ENCODE data around the gene PDE6A. TPM values are rescaled to one million over a fixed set of nuclear protein-coding genes. Genes with fewer than 3 reads are reported as not detected.

Gene PDE6A
- total RNA-seq, 4 donors from 2014 or later, result 0.04 to 3.8 (median 2.2) TPM

DNA sequence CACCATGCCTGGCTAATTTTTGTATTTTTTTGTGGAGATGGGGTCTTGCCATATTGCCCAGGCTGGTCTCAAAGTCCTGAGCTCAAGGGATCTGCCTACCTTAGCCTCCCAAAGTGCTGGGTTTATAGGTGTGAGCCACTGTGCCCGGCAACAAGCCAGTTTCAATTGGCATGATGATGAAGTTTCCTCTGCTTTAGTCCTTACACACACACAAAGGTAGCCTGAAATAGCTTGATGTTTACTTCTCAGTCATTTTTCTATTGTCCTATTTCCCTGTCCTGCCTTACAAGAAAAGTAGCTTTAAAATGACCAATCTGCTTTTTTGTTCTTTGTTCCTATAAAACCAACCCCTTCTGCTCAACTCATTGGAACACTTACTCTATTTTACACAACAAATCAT is 33.6 kb downstream of the PDE6A start:
- intact Hi-C loops (cut with DNase I), result no loop called here
- 58 to 81% methylated on average over 1 of the region's 1 CpG for WGBS, 2 donors
- no peak for DNase-seq
- H3K27me3 ChIP-seq, result no peaks in the 10 kb centered on the region
- no peaks in the 10 kb centered on the region for H3K36me3 ChIP-seq
- no peak overlapping the region for H3K4me3 ChIP-seq
- peaks cover 6 to 60% (median 9%) of the 10 kb centered on the region in 3 donors for H3K4me1 ChIP-seq
- no peaks in the 10 kb centered on the region for H3K9me3 ChIP-seq
- TF ChIP-seq, protein P1, sequence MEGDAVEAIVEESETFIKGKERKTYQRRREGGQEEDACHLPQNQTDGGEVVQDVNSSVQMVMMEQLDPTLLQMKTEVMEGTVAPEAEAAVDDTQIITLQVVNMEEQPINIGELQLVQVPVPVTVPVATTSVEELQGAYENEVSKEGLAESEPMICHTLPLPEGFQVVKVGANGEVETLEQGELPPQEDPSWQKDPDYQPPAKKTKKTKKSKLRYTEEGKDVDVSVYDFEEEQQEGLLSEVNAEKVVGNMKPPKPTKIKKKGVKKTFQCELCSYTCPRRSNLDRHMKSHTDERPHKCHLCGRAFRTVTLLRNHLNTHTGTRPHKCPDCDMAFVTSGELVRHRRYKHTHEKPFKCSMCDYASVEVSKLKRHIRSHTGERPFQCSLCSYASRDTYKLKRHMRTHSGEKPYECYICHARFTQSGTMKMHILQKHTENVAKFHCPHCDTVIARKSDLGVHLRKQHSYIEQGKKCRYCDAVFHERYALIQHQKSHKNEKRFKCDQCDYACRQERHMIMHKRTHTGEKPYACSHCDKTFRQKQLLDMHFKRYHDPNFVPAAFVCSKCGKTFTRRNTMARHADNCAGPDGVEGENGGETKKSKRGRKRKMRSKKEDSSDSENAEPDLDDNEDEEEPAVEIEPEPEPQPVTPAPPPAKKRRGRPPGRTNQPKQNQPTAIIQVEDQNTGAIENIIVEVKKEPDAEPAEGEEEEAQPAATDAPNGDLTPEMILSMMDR (IDR thresholded peaks at IDR 0.05), result no peak
- no peak for TF ChIP-seq POLR2A (IDR thresholded peaks at IDR 0.05)
- peak overlapping the region in 3 of 4 donors; percentile 62 to 83 (median 78) for H3K27ac ChIP-seq

DNA sequence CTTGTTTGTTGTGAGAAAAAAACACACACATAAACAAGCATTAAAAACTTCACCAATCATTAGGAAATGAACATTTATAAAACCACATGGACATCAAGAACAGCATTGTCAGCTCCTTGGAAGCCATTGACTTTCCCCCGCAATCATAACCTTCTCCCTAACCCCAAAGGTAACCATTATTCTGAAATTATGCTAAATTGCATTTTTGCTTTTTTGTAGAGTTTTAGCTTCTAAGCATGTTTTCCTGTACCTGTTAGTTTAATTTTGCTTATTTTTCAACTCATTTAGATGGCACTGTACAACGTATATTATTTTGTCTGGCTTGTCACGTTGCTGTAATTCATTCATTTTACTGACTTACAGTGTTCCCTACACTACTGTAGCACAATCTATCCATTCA is 36.8 kb downstream of the PDE6A start:
- no peak for DNase-seq
- Histone ChIP-seq H3K4me1 (peaks cover 0 to 38% (median 0%) of the 10 kb centered on the region in 3 donors), H3K9me3 (no peaks in the 10 kb centered on the region)

DNA sequence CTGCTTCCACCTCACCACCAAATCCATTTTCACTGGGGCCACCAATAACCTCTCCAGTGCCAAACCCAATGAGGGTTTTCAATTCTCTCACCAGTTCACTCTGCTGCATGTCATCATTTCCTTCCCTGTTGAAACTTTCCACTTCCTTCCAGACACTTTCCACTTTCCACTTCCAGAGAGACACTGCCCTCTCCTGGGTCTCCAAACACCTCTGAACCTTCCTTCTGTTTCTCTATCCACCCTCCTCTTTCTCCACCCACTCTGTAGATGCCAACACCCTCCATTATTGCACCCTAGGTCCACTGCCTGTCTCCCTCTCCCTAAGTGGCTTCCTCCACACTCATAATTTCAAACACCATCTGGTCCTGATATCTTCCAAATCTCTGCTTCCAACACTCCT is 39.6 kb downstream of the PDE6A start:
- intact Hi-C loops (cut with DNase I), result no loop called here
- TF ChIP-seq POLR2A (IDR thresholded peaks at IDR 0.05), result no peak
- TF ChIP-seq, protein P1 (IDR thresholded peaks at IDR 0.05), result peak in 1 of 6 experiments; percentile 15
- DNase-seq, result no peak
- no peaks in the 10 kb centered on the region for H3K36me3 ChIP-seq
- H3K27ac ChIP-seq, result no peak overlapping the region
- H3K4me1 ChIP-seq, result peaks cover 0 to 14% (median 0%) of the 10 kb centered on the region in 3 donors
- no peaks in the 10 kb centered on the region for H3K9me3 ChIP-seq
- no peaks in the 10 kb centered on the region for H3K27me3 ChIP-seq
- H3K4me3 ChIP-seq, result no peak overlapping the region

More for the DNA sequence above, 36.8 kb downstream of the PDE6A start:
- intact Hi-C loops (cut with DNase I), result no loop called here
- H3K36me3 ChIP-seq, result no peaks in the 10 kb centered on the region
- H3K27me3 ChIP-seq, result no peaks in the 10 kb centered on the region
- no peak overlapping the region for H3K4me3 ChIP-seq
- TF ChIP-seq, protein P1 (IDR thresholded peaks at IDR 0.05), result no peak
- no peak for TF ChIP-seq POLR2A (IDR thresholded peaks at IDR 0.05)
- H3K27ac ChIP-seq, result no peak overlapping the region
- 72 to 88% methylated on average over 3 of the region's 3 CpGs for WGBS, 2 donors

DNA sequence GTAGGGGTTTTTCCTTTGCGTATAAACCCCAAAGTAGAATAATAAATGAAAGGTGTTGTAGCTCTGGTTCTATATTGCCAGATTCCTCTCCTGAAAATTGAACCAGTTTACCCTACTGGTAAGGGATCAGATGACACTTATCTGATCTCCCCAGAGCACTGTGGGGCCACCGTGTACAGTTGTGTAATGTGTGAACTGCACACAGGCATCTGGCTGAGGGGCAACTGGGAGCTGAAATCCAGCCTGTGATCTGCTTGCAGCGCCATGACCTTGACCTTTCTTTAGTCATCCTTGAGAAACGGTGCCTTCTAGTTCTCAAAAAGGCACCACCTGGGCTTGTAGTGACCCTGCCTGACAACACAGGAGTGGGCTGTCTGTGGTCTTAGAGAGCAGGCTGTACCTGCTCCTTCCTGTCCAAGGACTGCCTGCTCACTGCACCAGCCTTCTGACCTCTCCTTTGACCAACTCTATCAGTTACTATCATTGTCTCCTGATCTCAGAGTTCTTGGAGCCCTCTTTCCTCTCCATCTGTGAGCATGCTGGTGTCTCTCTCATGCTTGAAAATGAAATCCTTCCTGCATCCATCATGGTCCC is 40.2 kb downstream of the PDE6A start:
- H3K36me3 ChIP-seq, result no peaks in the 10 kb centered on the region
- H3K27me3 ChIP-seq, result no peaks in the 10 kb centered on the region
- H3K9me3 ChIP-seq, result no peaks in the 10 kb centered on the region
- H3K27ac ChIP-seq, result no peak overlapping the region
- no peak for TF ChIP-seq POLR2A (IDR thresholded peaks at IDR 0.05)
- TF ChIP-seq, protein P1 (IDR thresholded peaks at IDR 0.05), result no peak
- peaks cover 0 to 14% (median 0%) of the 10 kb centered on the region in 3 donors for H3K4me1 ChIP-seq
- WGBS, 2 donors, result 54 to 60% methylated on average over 3 to 4 of the region's 4 CpGs
- intact Hi-C loops (cut with DNase I), result no loop called here
- H3K4me3 ChIP-seq, result no peak overlapping the region
- DNase-seq, result no peak

DNA sequence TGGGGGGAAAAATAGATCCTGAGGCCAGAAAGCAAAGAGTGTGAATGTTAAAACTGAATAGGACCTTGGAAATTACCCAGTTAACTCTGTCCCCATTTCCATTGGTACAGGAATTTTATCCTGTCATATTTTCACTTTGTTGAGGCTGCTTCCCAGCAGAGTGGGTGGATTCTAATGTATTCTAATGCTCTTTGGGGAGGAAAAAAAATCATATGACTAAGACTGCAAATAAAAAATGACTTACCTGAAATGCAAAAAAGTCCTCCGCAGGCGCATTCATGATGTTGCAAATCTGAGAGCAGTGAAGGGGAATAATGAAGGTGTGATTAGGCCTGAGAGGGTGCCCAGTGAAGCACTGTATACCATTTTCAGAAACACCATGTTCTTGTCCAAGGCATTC is 41.2 kb downstream of the PDE6A start:
- Histone ChIP-seq H3K27ac (no peak overlapping the region), H3K4me3 (no peak overlapping the region), H3K36me3 (no peaks in the 10 kb centered on the region), H3K9me3 (no peaks in the 10 kb centered on the region), H3K27me3 (no peaks in the 10 kb centered on the region), H3K4me1 (peaks cover 0 to 10% (median 0%) of the 10 kb centered on the region in 3 donors)
- DNase-seq, result no peak
- 78 to 82% methylated on average over 2 of the region's 2 CpGs for WGBS, 2 donors
- intact Hi-C loops (cut with DNase I), result no loop called here
- no peak for TF ChIP-seq POLR2A (IDR thresholded peaks at IDR 0.05)
- TF ChIP-seq, protein P1 (IDR thresholded peaks at IDR 0.05), result no peak
